Type B pancreatic cell (in vitro differentiated cells): ENCODE measurements around the gene IER3. TPM values are rescaled to one million over a fixed set of nuclear protein-coding genes. Genes with fewer than 3 reads are reported as not detected.
"Not testable (repeated sequence)": the region's sequence is repeated elsewhere in the genome, so short reads cannot be mapped to it uniquely, and the experiment has no call there.

ENCODE experiments used
- DNase-seq: peaks from one replicate; pipeline ENCODE4 v3.0.0; 2021; ENCODE audit warnings: mixed read lengths; ENCODE audit not compliant: unreplicated experiment; ENCODE audit errors: extremely low spot score
- H3K27ac Mint-ChIP-seq: 2 replicates; pipeline ENCODE4 v1.8.0; 2021; ENCODE audit warnings: mild to moderate bottlenecking, mixed read lengths
- H3K27me3 Mint-ChIP-seq: 2 replicates; pipeline ENCODE4 v1.8.0; 2021; ENCODE audit warnings: mixed read lengths
- H3K36me3 Mint-ChIP-seq: 2 replicates; pipeline ENCODE4 v1.8.0; 2021; ENCODE audit warnings: mixed read lengths
- H3K4me1 Mint-ChIP-seq: one replicate; pipeline ENCODE4 v1.8.0; 2021; ENCODE audit warnings: mixed read lengths; ENCODE audit not compliant: unreplicated experiment
- H3K4me3 Mint-ChIP-seq: 2 replicates; pipeline ENCODE4 v1.8.0; 2021; ENCODE audit warnings: mild to moderate bottlenecking, mixed read lengths
- H3K9me3 Mint-ChIP-seq: 2 replicates; pipeline ENCODE4 v1.8.0; 2021; ENCODE audit warnings: mixed read lengths
- CTCF ChIP-seq: fragments of 200-600 bp; sonication (generic); conservative IDR thresholded peaks from 2 replicates; pipeline ENCODE4 v1.5.0; 2021; ENCODE audit warnings: antibody characterized with exemption, mild to moderate bottlenecking
- total RNA-seq: library from RNA; stranded (reverse); gene quantifications from 2 replicates; pipeline ENCODE4 v1.2.1, GENCODE V29; 2021; ENCODE audit warnings: low replicate concordance

IER3 gene
- total RNA-seq, 1 donor from 2014 or later = 24.3 TPM

- Mint-ChIP-seq H3K4me1 (peaks cover 16% of the 10 kb centered on the region), H3K27ac (peak overlapping the region; percentile 37), H3K36me3 (peaks cover 44% of the 10 kb centered on the region), H3K4me3 (peak overlapping the region; percentile 24), H3K9me3 (no peaks in the 10 kb centered on the region), H3K27me3 (peaks cover 9% of the 10 kb centered on the region)
- no peak for TF ChIP-seq CTCF
- no peak for DNase-seq
These were observed 19.3 kb downstream of the IER3 start for GRCh38 chr6:30724906-30725667.

- peak overlapping the region; percentile 80 for H3K27ac Mint-ChIP-seq
- peaks cover 22% of the 10 kb centered on the region for H3K4me1 Mint-ChIP-seq
- DNase-seq, H3K9me3 Mint-ChIP-seq: not testable (repeated sequence)
- H3K27me3 Mint-ChIP-seq = peaks cover 11% of the 10 kb centered on the region
- peak overlapping the region; percentile 92 for H3K4me3 Mint-ChIP-seq
- peaks cover 42% of the 10 kb centered on the region for H3K36me3 Mint-ChIP-seq
These were observed 20.3 kb downstream of the IER3 start for GRCh38 chr6:30723843-30724741.

- Mint-ChIP-seq H3K4me3 (peak overlapping the region; percentile 92), H3K4me1 (peaks cover 23% of the 10 kb centered on the region), H3K27me3 (peaks cover 11% of the 10 kb centered on the region), H3K36me3 (peaks cover 42% of the 10 kb centered on the region), H3K27ac (peak overlapping the region; percentile 97)
- H3K9me3 Mint-ChIP-seq, DNase-seq: not testable (repeated sequence)
These were observed 21.0 kb downstream of the IER3 start for GRCh38 chr6:30723159-30723842.

GRCh38 chr6:30722280-30723112 lies 21.9 kb downstream of the IER3 start:
- Mint-ChIP-seq H3K9me3 (peaks cover 3% of the 10 kb centered on the region), H3K4me3 (peak overlapping the region; percentile 92), H3K27ac (peak overlapping the region; percentile 97), H3K4me1 (peaks cover 21% of the 10 kb centered on the region), H3K36me3 (peaks cover 45% of the 10 kb centered on the region), H3K27me3 (peaks cover 11% of the 10 kb centered on the region)
- DNase-seq = peak; percentile 88
- TF ChIP-seq CTCF = peak; percentile 99

GRCh38 chr6:30722025-30722279 lies 22.4 kb downstream of the IER3 start:
- Mint-ChIP-seq H3K36me3 (peaks cover 44% of the 10 kb centered on the region), H3K4me3 (peak overlapping the region; percentile 92), H3K4me1 (peaks cover 25% of the 10 kb centered on the region), H3K27ac (peak overlapping the region; percentile 97), H3K27me3 (peaks cover 11% of the 10 kb centered on the region)
- not testable (repeated sequence) for DNase-seq, H3K9me3 Mint-ChIP-seq

GRCh38 chr6:30721198-30722024 lies 22.9 kb downstream of the IER3 start:
- DNase-seq = peak; percentile 97
- H3K36me3 Mint-ChIP-seq = peaks cover 45% of the 10 kb centered on the region
- peak overlapping the region; percentile 92 for H3K4me3 Mint-ChIP-seq
- H3K9me3 Mint-ChIP-seq = peaks cover 4% of the 10 kb centered on the region
- peaks cover 28% of the 10 kb centered on the region for H3K4me1 Mint-ChIP-seq
- TF ChIP-seq CTCF = peak; percentile 67
- H3K27me3 Mint-ChIP-seq = peaks cover 11% of the 10 kb centered on the region
- H3K27ac Mint-ChIP-seq = peak overlapping the region; percentile 97
